Stimulated activated CD8-positive, alpha-beta memory T cell treated with anti-CD3 and anti-CD28 coated beads, Interleukin-7, amount 100 ng/mL, for 4 hours (primary cell): ENCODE measurements around the gene WASF2.
"Not testable (repeated sequence)": the region's sequence is repeated elsewhere in the genome, so short reads cannot be mapped to it uniquely, and the experiment has no call there.

Source experiments
- DNase-seq, 2 donors: peaks; one replicate each; pipeline ENCODE4 v3.0.0-alpha.2; 2020; ENCODE audit warnings: low read depth in 2 of 2

Gene WASF2

DNA sequence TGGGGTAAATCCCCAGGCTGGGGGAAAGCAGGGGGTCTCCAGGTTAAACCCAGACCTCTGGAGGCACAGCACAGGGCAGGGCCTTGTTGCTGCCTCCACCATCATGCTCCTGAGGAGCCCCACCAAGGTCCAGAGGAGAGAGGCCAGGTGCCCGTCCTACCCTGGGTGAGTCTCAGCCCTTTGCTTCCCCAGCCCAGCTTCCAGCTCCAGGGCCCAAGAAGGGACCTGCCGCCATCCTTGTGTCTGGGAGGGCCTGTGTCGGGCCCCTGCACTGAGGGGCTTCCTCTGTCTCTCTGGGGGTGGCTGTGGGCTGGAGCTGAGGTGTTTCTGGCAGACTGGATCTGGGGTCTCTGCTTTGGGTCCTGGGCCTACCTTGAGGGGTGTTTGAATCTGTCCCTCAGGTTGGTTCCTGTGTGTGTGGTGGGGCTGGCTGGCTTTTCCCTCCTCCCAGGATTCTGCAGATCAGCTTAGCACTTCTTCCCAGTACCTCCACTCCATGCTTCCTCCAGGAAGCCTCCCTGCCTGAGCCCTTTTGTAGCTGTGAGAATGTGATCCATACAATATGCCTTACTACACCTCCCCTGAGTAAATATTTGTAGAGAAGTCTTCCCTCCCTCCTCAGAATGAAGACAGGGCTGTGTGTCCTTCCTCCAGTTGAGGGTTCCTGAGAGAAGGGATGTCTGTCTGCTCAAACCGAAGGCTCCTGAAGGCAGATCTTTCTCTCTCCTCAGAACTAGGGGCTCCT, 91.4 kb downstream of the WASF2 start:
- no peak for DNase-seq

DNA sequence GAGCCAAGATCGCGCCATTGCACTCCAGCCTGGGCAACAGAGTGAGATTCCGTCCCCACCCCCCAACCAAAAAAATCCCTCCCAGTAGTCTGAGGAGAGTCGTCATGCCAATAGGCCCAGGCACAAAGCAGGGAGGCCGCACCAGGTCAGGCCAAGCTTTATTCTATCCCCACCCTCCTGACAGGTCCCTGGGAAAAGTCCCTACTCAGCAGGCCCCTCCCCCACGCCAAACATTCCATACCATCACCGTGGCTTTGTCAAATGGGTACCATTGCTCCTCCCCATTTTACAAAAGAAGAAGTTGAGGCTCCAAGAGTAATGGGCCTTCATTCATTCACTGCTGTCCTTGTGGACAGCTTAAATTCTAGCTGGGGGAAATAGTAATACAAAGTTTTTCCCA, 92.2 kb downstream of the WASF2 start:
- no peak for DNase-seq

DNA sequence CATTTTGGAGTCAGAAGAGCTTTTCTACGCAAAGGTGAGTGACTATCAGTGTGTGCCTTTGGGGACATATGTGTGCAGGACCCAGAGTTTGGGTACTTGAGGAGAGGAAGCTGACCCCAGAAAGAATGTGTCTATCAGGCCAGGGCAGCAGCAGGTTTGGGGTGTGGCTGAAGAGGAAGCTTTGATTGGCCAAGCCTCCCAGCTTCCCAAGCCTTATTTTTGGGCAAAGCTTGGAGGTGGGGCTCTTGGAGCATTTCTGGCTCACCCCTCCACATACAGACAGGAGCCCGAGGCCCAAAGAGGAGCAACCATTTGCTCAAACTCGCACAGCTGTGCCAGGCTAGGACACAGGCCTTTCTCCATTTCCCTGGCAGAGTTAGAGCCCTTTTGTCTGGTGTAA, 92.9 kb downstream of the WASF2 start:
- no peak for DNase-seq

DNA sequence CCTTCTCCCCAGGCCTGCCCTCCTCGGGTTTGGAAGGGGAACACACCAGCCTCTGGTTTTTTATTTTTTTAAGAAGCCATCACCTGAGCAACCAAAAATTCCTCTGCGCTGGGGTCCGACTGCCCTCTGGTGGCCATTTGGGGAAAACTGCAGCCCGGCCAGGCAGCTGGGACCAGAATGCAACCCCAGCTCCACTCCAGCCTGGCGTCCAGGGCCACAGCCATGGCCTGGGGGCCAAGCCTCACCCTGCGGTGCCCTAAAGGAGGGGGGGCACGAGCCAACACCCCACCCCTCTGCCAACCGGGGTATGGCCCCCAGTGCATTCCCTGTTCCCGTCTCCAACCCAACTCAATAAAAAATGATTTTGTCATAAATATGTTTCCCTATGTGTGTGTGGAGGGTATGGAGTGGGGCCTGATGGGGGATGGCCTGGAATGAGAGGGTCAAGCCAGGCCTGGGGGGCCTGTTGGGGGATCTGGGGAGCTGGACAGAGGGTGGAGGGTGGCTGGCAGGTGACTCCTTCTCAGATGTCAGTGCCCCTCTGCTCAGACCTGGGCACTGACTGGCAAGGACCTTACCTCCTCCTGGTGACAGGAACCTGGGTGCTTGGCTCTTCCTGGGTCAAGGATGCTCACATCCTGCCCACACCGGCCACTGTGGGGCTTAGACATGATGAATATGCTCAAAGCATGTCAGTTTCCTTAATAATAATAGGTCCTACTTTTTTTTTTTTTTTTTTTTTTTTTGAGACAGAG, 94.3 kb downstream of the WASF2 start:
- peak; percentile 59 to 63 for DNase-seq

DNA sequence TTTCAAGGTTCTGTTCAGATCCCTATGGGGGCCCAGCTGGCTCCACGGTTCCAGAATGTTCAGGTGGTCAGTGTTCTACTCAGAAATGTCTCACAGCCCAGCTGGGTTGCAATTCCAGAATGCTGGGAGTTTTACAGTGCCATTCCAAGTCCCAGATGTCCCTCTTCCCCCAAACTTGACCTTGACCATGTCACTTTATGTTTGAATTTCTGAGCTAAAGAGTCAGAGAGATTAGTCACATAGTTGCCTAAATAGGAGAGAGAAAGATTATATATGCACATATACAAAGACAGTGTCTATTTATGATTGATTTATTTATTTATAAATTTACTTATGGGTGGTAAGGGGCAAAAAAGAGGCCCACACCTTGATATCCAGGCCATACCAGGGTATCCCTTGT, 95.0 kb downstream of the WASF2 start:
- DNase-seq, result no peak

DNA sequence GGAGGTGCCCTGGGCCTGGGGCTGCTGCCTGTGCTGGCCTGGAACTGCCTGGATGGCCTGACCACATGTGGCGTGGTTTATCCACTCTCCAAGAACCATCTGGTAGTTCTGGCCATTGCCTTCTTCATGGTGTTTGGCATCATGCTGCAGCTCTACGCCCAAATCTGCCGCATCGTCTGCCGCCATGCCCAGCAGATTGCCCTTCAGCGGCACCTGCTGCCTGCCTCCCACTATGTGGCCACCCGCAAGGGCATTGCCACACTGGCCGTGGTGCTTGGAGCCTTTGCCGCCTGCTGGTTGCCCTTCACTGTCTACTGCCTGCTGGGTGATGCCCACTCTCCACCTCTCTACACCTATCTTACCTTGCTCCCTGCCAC, 95.7 kb downstream of the WASF2 start:
- no peak for DNase-seq

DNA sequence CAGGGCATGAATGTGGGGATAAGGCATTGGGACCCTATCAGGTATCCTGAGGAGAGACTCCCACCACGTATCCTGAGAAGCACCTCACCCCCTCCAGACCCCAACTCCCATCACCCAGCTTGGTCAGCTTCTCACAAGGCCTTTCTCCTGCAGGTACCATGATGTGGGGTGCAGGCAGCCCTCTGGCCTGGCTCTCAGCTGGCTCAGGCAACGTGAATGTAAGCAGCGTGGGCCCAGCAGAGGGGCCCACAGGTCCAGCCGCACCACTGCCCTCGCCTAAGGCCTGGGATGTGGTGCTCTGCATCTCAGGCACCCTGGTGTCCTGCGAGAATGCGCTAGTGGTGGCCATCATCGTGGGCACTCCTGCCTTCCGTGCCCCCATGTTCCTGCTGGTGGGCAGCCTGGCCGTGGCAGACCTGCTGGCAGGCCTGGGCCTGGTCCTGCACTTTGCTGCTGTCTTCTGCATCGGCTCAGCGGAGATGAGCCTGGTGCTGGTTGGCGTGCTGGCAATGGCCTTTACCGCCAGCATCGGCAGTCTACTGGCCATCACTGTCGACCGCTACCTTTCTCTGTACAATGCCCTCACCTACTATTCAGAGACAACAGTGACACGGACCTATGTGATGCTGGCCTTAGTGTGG, 96.2 kb downstream of the WASF2 start:
- no peak for DNase-seq

DNA sequence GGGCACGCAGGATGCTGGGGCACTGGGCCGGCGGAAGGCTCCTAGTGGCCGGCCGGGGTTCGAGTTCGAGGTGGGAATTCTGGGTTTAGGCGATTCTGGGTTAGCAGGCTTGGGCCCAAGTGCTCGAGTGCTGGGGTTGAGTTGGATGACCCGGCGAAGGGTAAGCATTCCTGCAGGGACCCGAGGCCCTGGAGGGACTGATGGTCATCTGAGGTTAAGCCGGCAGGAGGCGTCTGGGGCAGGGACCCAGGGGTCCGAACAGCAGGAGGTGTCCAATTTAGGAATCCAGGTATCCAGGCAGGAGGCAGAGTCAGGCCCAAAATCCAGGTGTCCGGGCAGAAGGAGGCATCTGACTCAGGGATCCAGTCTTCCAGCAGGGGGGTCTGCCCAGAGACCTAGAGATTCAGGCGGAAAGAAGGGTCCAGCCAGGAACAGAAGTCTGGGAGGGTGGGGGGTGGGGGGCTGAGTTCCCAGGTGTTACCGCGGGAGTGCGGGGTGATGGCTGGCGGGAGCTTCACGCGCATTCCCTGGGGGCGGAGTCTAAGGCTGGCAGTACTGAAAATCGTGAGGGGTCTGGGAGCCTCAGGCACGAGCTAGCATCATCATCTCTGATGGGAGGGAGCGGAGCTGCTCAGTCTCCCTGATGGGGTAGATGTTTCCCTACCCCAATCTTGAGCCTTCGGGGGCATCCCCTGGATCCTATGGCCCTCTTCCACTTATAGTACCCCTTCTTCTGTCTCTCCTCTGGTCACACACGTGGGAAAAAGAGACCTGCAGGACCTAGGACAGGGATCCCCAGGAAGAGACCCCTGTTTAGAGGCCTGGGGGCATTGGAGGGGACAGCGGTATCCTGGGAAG, 97.0 kb downstream of the WASF2 start:
- DNase-seq, result no peak

DNA sequence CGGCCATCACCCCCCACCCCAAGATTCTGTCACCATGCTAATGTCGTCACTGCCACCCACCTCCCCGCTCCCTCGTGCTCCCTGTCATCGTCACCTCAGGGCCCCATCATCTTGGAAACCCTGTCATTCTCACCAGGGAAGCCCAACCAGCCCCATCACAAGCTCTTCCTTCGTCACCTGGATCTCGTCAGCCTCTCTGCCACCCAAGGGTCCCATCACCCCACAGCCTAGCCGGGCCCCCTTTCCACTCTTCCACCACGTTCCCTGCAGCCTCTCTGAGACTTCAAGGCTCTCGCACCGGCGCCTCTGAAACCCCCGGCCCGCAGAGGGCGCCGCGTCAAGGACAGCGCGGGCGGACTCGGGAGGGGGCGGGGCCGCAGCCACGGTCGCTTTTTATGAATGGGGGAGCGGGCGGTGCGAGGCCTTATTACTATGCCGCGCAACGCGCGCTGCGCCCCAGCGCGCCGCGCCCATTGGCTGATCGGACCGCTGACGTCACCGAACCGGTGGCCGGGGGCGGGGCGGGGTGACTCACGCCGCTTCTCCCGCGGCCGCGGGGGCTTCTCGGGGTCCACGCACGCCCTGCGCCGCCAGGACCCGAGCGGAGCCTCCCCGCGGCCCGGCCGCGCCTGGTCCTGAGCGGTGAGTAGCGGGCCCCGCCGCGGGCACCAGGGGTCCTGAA, 97.7 kb downstream of the WASF2 start, which contains the start of gene GPR3:
TSS of gene GPR3 (plus strand) at position 527 of the 682 bp plus-strand sequence. CDS start 1,177 bp downstream, outside the sequence.
- peak; percentile 85 to 89 for DNase-seq

DNA sequence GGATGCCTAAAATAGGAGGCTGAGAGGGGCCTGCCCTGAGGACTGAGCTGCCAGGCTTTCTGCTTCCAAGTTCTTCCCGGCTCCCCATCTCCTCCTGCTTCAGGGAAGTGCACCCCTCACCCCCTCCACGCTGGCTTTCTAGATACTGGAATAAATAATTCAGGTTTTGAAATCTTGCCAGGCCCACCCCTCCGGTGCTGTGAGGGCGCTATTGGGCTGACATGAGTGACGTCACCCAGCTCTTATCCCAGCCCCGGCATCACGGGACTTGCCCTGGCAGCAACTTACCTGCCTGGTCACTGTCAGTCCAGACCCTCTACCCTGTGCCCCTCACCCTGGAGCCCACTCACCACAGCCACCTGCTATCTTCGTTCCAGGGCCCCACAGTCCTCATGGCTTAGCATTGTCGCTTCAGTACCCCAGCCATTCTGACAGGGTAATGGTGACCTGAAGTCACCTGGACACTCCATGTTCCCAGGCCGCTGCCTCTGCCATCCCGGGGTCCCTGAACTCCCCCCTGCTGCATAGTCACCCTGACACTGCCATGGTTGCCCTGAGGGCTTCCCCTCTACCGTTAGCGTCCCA, 98.4 kb downstream of the WASF2 start:
- DNase-seq, result no peak

DNA sequence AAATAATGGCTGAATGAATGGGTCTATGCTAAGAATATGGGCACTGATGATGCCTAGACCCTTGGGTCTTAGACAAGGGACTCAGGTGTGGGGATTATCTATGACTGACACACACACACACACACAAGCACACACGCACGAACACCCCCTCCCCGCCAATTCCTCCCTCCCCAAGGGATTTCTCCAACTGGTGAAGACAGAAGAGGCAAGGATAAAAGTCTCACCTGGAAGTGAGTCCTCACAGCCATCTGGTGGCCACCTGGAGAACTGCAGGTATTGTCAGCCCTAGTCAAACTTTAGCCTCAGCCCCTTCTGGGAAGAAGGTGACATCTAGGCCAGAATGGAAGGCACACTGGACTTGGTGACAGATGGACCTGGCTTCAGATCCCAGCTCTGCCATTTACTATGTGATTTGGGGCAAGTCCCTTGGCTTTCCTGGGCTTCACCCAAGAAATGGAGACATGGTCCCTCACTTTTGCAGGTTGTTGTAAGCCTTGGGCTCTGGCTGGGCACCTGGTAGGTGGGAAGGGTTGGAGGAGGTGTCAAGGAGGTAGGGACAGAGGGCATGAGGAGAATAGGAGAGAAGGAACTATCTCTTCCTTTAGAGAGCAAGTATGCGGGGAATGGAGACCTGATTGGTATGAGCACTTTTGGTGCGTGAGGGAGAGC, 101.5 kb downstream of the WASF2 start:
- peak; percentile 50 to 58 for DNase-seq

DNA sequence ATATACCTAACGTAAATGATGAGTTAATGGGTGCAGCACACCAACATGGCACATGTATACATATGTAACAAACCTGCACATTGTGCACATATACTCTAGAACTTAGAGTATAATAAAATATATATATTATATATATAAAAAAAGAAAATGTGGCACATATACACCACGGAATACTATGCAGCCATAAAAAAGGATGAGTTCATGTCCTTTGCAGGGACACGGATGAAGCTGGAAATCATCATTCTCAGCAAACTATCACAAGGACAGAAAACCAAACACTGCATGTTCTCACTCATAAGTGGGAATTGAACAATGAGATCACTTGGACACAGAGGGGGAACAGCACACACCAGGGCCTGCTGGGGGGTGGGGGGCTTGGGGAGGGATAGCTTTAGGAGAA, 105.2 kb downstream of the WASF2 start:
- DNase-seq, result not testable (repeated sequence)

DNA sequence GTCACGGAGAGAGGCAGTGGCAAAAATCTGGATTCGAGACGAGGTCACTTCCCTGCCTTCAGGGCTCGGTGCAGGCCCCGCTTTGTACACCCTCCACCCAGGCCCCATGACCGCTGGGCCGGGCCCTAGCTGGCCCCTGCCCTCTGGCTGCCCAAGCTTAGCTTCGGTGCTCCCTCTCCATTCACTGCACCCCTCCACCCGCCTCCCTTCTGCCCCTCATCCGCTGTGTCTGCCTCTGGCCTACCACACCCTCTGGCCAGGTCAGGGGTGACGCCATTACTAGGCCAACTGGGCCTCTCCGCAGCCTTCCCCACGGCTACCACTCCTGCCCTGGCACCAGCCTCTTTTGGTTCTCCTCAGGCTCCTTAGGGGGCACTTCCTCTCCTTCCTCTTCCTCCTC, 106.3 kb downstream of the WASF2 start:
- no peak for DNase-seq

DNA sequence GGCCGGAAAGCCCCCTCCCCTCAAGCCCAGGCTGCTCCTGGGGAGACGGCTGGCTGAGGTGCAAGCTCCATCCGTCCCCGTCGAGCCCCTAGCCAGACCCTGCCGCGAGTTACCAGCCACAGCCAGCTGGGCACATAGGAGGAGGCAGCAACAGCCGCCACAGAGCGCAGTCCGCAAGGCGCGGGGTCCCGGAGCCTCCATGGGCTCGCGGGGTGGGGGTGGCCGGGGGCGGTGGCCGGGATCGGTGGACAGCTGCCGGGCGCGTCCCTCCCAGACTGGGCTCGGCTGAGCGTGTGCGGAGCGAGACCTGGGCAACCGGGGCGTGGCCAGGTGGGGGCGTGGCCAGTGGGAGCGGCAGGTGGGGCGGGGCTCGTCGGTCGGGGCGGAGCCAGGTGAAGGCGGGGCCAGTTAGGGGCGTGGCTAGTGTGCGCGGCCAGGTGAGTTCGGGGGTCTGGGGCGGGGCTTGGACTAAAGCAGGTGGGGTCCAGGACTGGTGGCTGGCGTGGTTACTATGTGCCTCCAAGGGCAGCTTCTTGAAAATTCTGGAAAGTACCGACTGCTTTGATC, 106.8 kb downstream of the WASF2 start, which contains the start of gene CD164L2:
TSS of gene CD164L2 (minus strand) at position 295 of the 567 bp plus-strand sequence. CDS start at position 201, 94 bp downstream.
- DNase-seq, result no peak

DNA sequence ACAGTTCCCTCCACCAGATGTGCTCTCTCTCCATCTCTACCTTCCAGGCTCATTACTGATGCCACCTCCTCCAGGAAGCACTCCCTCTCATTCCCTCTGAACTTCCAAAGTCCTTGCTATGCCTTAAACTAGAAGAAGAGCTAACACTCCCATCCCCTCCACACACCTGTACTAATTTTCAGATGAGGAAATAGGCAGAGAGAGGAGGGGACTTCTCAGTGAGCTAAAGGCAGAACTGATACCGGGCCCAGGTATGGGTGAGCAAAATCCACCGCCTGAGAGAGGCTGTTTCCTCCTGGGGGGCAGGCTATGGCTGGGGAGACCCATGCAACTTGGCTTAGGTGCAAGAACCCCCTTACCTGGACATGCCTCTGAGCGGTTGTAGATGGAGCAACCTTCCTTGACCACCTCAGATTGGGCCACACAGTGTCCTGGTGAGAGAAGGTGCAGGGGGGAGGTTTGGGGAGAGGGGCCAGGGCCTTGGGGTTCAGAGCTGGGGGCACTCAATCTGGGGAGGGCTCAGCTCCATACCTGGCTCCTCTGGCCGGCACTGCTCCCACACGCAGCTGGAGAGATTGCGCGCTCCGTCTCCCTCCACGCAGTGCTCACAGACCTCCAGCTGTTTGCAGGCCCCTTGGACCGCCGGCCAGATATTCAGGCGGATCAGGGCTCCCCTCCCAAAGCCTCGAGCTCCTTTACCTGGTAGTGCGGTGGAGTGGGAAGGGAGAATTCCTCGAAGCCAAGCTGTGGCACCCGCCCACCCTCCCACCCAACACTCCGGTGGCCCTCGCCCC, 107.8 kb downstream of the WASF2 start:
- DNase-seq, result no peak

DNA sequence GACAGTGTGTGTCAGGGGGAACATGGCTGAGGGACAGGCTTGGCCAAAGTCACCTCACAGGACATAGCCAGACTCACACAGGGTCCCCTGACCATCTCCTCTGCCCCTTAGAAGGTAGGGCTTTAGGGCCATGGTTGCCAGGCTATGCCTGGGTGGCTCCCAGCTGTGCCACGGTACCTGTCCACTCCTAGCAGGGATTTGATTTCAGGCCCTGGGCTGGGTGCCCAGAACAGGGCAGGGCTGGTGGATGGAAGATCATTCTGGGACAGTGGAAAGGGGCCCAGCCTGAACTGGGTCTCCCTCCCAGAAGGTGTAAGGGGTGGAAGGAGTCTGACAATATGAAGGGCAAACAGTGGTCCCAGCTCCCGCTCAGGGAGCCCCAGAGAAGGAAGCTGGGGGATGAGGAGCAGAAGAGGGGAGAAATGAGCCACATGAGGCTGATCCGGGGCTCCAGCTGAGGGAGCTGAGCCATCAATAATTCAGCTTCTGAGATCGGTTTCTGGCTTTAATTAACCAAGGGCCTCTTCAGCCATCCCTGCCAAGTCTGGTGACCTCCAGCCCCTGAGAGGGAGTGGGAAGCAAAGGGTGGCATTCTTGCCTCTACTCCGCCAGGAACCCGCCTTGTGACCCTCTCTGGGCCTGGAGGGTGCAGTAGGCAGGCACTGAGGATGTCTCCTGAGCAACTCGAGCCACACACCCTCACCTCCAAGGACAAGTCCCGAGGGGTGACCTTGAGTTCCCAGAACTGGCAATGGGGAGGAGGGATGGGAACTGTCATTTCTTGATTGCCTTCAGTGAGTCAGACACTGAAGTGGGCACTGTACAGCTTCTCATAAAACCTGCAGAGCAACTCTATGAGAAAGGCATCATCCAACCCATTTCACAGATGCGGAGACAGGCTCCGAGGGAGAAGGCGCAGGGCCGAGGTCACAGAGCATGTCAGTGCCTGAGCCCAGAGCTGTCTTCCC, 108.9 kb downstream of the WASF2 start:
- no peak for DNase-seq

DNA sequence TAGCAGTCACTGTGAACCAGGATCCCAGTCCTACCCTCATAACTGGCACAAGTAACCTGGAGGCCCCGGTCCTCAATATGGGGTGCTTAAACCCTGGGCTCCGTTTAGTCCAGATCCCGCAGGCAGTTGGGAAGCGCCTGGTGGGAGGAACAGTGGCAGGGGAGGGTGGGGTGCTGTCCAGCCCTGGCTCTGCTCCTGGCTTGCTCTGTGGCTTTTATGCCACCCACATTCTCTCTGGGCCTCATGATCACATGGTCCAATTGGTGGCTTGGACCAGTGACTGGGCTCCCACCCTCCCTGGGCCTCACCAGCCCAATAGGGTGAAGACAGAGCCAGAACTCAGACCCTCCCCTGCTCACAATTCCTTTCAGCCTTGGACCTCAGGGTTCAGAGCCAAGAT, 109.7 kb downstream of the WASF2 start:
- no peak for DNase-seq
